IMR-90 (cell line): ENCODE results near the gene SENP2. TPM values are rescaled to one million over a fixed set of nuclear protein-coding genes. Genes with fewer than 3 reads are reported as not detected.
A peak's percentile ranks its signal among the peaks of the same experiment; 100 is the strongest.

ENCODE experiments used
- ATAC-seq: fragments of 200-7000 bp; cut with Tn5 transposase; 2 replicates; pipeline ENCODE4 v1.9.1; 2020; ENCODE audit warnings: low read depth, mild to moderate bottlenecking, moderate library complexity
- BruUV-seq: library from RNA; stranded (reverse); fragments of 400-500 nt; replicated peaks from 2 replicates; lab custom pipeline; 2021; lab: Mats Ljungman, UMichigan
- CTCF ChIA-PET: fragments of 300-600 bp; formaldehyde crosslinking; extraction: SDS; loops from one replicate; lab custom pipeline; 2021; ENCODE audit warnings: antibody characterized with exemption; lab: Yijun Ruan, JAX
- POLR2A ChIA-PET: fragments of 300-600 bp; sonication (Branson Sonifier 250); formaldehyde crosslinking; loops from one replicate; lab custom pipeline; 2022; ENCODE audit warnings: antibody characterized with exemption; ENCODE audit not compliant: unreplicated experiment; lab: Charles Lee
- DNase-seq: peaks from one replicate; pipeline ENCODE4 v3.0.0; 2013
- H2AFZ ChIP-seq: replicated peaks from 2 replicates; pipeline ENCODE3; 2013; ENCODE audit warnings: low read length, mild to moderate bottlenecking; ENCODE audit not compliant: poor library complexity
- H2AK5ac ChIP-seq: 2 replicates; pipeline ENCODE4 v1.6.1; 2013; ENCODE audit warnings: low read depth, low read length, inconsistent platforms
- H2AK9ac ChIP-seq: replicated peaks from 2 replicates; pipeline ENCODE3; 2013; ENCODE audit warnings: mild to moderate bottlenecking, low read depth, low read length, moderate library complexity; ENCODE audit not compliant: poor library complexity
- H2BK120ac ChIP-seq: 2 replicates; pipeline ENCODE4 v1.6.1; 2013; ENCODE audit warnings: low read depth, low read length, inconsistent platforms
- H2BK15ac ChIP-seq: 3 replicates; pipeline ENCODE4 v1.6.1; 2013; ENCODE audit warnings: low read depth, low read length, inconsistent platforms
- H2BK20ac ChIP-seq: 2 replicates; pipeline ENCODE4 v1.6.1; 2013; ENCODE audit warnings: low read depth, mild to moderate bottlenecking, inconsistent platforms, low read length, moderate library complexity
- H2BK5ac ChIP-seq: 2 replicates; pipeline ENCODE4 v1.6.1; 2013; ENCODE audit warnings: mild to moderate bottlenecking, low read depth, low read length, inconsistent platforms; ENCODE audit not compliant: poor library complexity, severe bottlenecking
- H3K14ac ChIP-seq: replicated peaks from 2 replicates; pipeline ENCODE4 v1.6.1; 2013; ENCODE audit warnings: low read depth, low read length, inconsistent platforms
- H3K18ac ChIP-seq: 2 replicates; pipeline ENCODE4 v1.6.1; 2013; ENCODE audit warnings: low read depth, low read length, control low read depth
- H3K23ac ChIP-seq: 2 replicates; pipeline ENCODE4 v1.6.1; 2013; ENCODE audit warnings: low read depth, low read length, inconsistent platforms
- H3K27ac ChIP-seq: 2 replicates; pipeline ENCODE4 v1.5.1; 2013; ENCODE audit warnings: mild to moderate bottlenecking, control low read depth, low read length; ENCODE audit not compliant: insufficient read depth
- H3K27me3 ChIP-seq: 2 replicates; pipeline ENCODE4 v1.6.1; 2013; ENCODE audit warnings: low read length; ENCODE audit not compliant: control insufficient read depth, insufficient read depth
- H3K36me3 ChIP-seq: 2 replicates; pipeline ENCODE4 v1.6.1; 2013; ENCODE audit warnings: low read length, mixed read lengths; ENCODE audit not compliant: control insufficient read depth, insufficient read depth
- H3K4ac ChIP-seq: 2 replicates; pipeline ENCODE4 v1.6.1; 2013; ENCODE audit warnings: low read depth, low read length, inconsistent platforms
- H3K4me1 ChIP-seq: 2 replicates; pipeline ENCODE4 v1.6.1; 2013; ENCODE audit warnings: low read length, mixed read lengths; ENCODE audit not compliant: control insufficient read depth, insufficient read depth
- H3K4me2 ChIP-seq: 2 replicates; pipeline ENCODE4 v1.6.1; 2013; ENCODE audit warnings: low read depth, mild to moderate bottlenecking, control low read depth, low read length, moderate library complexity
- H3K4me3 ChIP-seq: 2 replicates; pipeline ENCODE4 v1.5.1; 2013; ENCODE audit warnings: low read depth, mild to moderate bottlenecking, control low read depth, low read length, moderate library complexity; ENCODE audit not compliant: insufficient read depth
- H3K56ac ChIP-seq: 2 replicates; pipeline ENCODE4 v1.6.1; 2013; ENCODE audit warnings: low read length, inconsistent platforms; ENCODE audit not compliant: insufficient read depth; ENCODE audit errors: extremely low read depth
- H3K79me1 ChIP-seq, 2 experiments: 2 replicates each; pipeline ENCODE4 v1.6.1; 2013; ENCODE audit warnings: low read length in 2 of 2, inconsistent platforms in 1 of 2, low read depth in 1 of 2
- H3K9ac ChIP-seq: 2 replicates; pipeline ENCODE4 v1.6.1; 2013; ENCODE audit warnings: low read depth, low read length, control low read depth
- H3K9me1 ChIP-seq: 2 replicates; pipeline ENCODE4 v1.6.1; 2013; ENCODE audit warnings: low read length, inconsistent platforms; ENCODE audit not compliant: insufficient read depth
- H3K9me3 ChIP-seq: 2 replicates; pipeline ENCODE4 v1.6.1; 2013; ENCODE audit warnings: low read length; ENCODE audit not compliant: control insufficient read depth, insufficient read depth
- H4K20me1 ChIP-seq: 2 replicates; pipeline ENCODE4 v1.6.1; 2013; ENCODE audit warnings: low read length, inconsistent platforms; ENCODE audit not compliant: insufficient read depth
- H4K5ac ChIP-seq: 2 replicates; pipeline ENCODE4 v1.6.1; 2013; ENCODE audit warnings: mild to moderate bottlenecking, low read depth, low read length, control low read depth
- H4K8ac ChIP-seq, 2 experiments: 2 replicates each; pipeline ENCODE4 v1.6.1; 2013; ENCODE audit warnings: low read depth in 2 of 2, low read length in 2 of 2, control low read depth in 1 of 2, inconsistent platforms in 1 of 2
- H4K91ac ChIP-seq: 2 replicates; pipeline ENCODE4 v1.6.1; 2013; ENCODE audit warnings: low read depth, low read length, inconsistent platforms; ENCODE audit not compliant: insufficient read depth
- CEBPB ChIP-seq: IDR thresholded peaks from 2 replicates; pipeline ENCODE4 v1.6.1; 2012; ENCODE audit warnings: low read depth, low read length, improper control_type of control experiment
- CHD1 ChIP-seq: IDR thresholded peaks from 2 replicates; pipeline ENCODE4 v1.6.1; 2012; ENCODE audit warnings: low read depth, low read length, improper control_type of control experiment
- FOS ChIP-seq: fragments of 150-350 bp; IDR thresholded peaks from 2 replicates; pipeline ENCODE4 v1.6.1; 2016; ENCODE audit warnings: low read depth, low read length
- MAFK ChIP-seq: IDR thresholded peaks from 2 replicates; pipeline ENCODE4 v1.6.1; 2012; ENCODE audit warnings: low read depth, low read length, improper control_type of control experiment
- MAZ ChIP-seq: IDR thresholded peaks from 2 replicates; pipeline ENCODE4 v1.6.1; 2012; ENCODE audit warnings: low read depth, mild to moderate bottlenecking, low read length, improper control_type of control experiment, moderate library complexity, borderline replicate concordance
- MXI1 ChIP-seq: IDR thresholded peaks from 2 replicates; pipeline ENCODE4 v1.6.1; 2012; ENCODE audit warnings: low read depth, mild to moderate bottlenecking, low read length, moderate library complexity, borderline replicate concordance
- NFE2L2 ChIP-seq: fragments of 150-350 bp; IDR thresholded peaks from 2 replicates; pipeline ENCODE4 v1.6.1; 2016; ENCODE audit warnings: low read depth, mild to moderate bottlenecking, low read length
- POLR2A ChIP-seq: IDR thresholded peaks from 2 replicates; pipeline ENCODE4 v1.6.1; 2012; ENCODE audit warnings: mild to moderate bottlenecking, low read depth, low read length
- RAD21 ChIP-seq: IDR thresholded peaks from 2 replicates; pipeline ENCODE4 v1.6.1; 2012; ENCODE audit warnings: low read length, improper control_type of control experiment
- RCOR1 ChIP-seq: IDR thresholded peaks from 2 replicates; pipeline ENCODE4 v1.6.1; 2012; ENCODE audit warnings: mild to moderate bottlenecking, low read length, improper control_type of control experiment; ENCODE audit not compliant: insufficient replicate concordance
- SMC3 ChIP-seq: fragments of 150-350 bp; IDR thresholded peaks from 2 replicates; pipeline ENCODE4 v1.6.1; 2016; ENCODE audit warnings: low read depth, mild to moderate bottlenecking, antibody characterized with exemption, low read length, moderate library complexity
- WGBS, 2 experiments: methylation state at CpG; one replicate each; pipeline versions ENCODE4 v1.1.5 to v1.1.7; 2013; ENCODE audit warnings: missing lambda C conversion rate in 2 of 2; ENCODE audit not compliant: insufficient read length in 1 of 2; ENCODE audit errors: extremely low coverage in 2 of 2; 5-methylcytosine and 5-hydroxymethylcytosine counted together
- dilution Hi-C: fragments of 300-500 bp; cut with HindIII; formaldehyde crosslinking; loops from one replicate; pipeline ENCODE4 v1.14.3; 2018; ENCODE audit warnings: low sequenced_read_pairs; ENCODE audit not compliant: unreplicated experiment
- in situ Hi-C: fragments of 300-500 bp; cut with MboI; formaldehyde crosslinking; loops from 3 replicates; pipeline ENCODE4 v1.14.3; 2019; ENCODE audit warnings: low sequenced_read_pairs, inconsistent platforms, mixed read lengths
- intact Hi-C: fragments of 100-400 bp; cut with micrococcal nuclease; formaldehyde crosslinking; loops from 2 replicates; pipeline ENCODE4 v1.10.0; 2022
- polyA plus RNA-seq, 3 experiments: library from polyadenylated mRNA; depleted of rRNA; stranded (reverse); fragments of >200 nt; gene quantifications; 2 replicates each; pipeline ENCODE4 v1.2.3, GENCODE V29; 2012; ENCODE audit warnings: low replicate concordance in 1 of 3
- total RNA-seq: library from RNA; depleted of rRNA; stranded (reverse); fragments of >200 nt; gene quantifications from 2 replicates; pipeline ENCODE4 v1.2.3, GENCODE V29; 2012
- TF ChIP-seq, protein P1 (sequence below): fragments of 150-350 bp; IDR thresholded peaks from 2 replicates; pipeline ENCODE4 v1.6.1; 2016; ENCODE audit warnings: low read depth, mild to moderate bottlenecking, low read length, moderate library complexity, borderline replicate concordance
- TF ChIP-seq, protein P2 (sequence below): conservative IDR thresholded peaks from 2 replicates; pipeline ENCODE4 v1.5.1; 2012; ENCODE audit warnings: mild to moderate bottlenecking, low read depth, low read length, improper control_type of control experiment

SENP2 gene
- total and polyA plus RNA-seq, 2 of the 4 experiments (the other 2 are of a cell fraction), result 9.4 to 15.2 TPM

DNA sequence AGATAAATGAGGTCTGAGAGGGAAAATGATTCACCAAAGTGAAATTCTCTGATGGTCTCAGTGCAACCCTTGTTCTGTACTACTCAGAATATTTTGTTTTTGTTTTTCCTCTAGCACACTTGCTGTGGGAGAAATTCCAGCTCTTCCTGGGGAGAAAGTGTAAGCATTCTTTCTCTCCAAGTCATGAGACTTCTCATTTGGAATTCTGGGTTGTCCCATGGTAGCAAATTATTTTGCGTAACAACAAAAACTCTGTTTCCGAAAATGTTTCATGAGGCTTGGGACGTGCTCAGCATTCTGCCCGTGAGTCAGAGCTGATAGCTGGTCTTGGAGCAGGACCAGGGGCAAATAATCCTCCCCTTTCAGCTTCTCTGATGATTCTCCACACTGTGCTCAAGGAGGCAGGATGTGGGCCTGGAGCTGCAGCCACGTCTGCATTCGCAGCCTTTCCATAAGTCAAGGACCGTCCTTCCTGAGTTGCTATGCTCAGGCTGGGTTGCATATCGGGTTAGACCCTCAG lies 70.3 kb downstream of the SENP2 start (continued):
- TF ChIP-seq MAFK, result peak; percentile 81
- TF ChIP-seq MAZ, result peak; percentile 21; the same call in 1 of the 2 replicates

DNA sequence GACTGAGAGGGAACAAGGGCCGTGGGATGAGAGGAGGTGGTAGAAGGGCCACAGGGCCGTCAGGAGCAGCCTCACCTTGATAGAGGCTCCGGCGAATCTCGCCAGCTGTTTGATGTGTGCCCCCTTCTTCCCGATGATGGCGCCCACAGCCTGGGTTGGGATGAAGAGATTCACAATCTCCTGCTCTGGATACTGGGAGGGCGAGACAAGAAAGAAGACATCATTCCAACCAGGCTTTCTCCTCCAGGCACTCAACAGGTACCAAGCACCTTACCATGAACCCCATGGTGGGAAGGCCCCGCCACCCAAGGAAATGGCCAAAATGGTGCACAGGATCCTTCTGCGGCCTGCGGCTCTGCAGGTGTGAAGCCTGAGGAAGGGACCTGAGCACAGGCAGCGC lies 71.1 kb downstream of the SENP2 start:
- no peaks in the 10 kb centered on the region for H3K9me3 ChIP-seq
- H4K8ac ChIP-seq, result peak overlapping the region; percentile 28 to 69; a peak in 2 of 4 replicates
- peaks cover 38% of the 10 kb centered on the region for H3K9me1 ChIP-seq
- ATAC-seq (no peak), DNase-seq (no peak)
- peak overlapping the region; percentile 36 for H3K18ac ChIP-seq
- intact Hi-C loops (no loop called here), in situ Hi-C loops (loop anchor here (25.0 kb wide), 2 partner anchors 255 to 605 kb away; no protein-coding TSS in a partner anchor), dilution Hi-C loops (no loop called here)
- H2BK15ac ChIP-seq, result peak overlapping the region; percentile 7; the same call in 2 of the 3 replicates
- H3K56ac ChIP-seq, result peak overlapping the region; percentile 52; the same call in 1 of the 2 replicates
- H3K9ac ChIP-seq, result peak overlapping the region; percentile 34; the same call in 1 of the 2 replicates
- H4K91ac ChIP-seq, result peak overlapping the region; percentile 83
- peak overlapping the region; percentile 50; the same call in 1 of the 2 replicates for H2BK120ac ChIP-seq
- H2AFZ ChIP-seq, result no peak overlapping the region
- peak overlapping the region; percentile 80 for H3K4ac ChIP-seq
- peak overlapping the region; percentile 90 for H3K27ac ChIP-seq
- H2BK20ac ChIP-seq, result peak overlapping the region; percentile 18; the same call in 1 of the 2 replicates
- H3K4me2 ChIP-seq, result no peak overlapping the region
- peaks cover 66% of the 10 kb centered on the region for H4K20me1 ChIP-seq
- H3K79me1 ChIP-seq, result peaks cover 29 to 69% of the 10 kb centered on the region in 2 experiments
- peak overlapping the region; percentile 35 for H3K14ac ChIP-seq
- WGBS, 2 experiments, result 100% methylated on average over 5 of the region's 12 CpGs; no CpG with 5 or more reads in 1 of the 2 experiments
- BruUV-seq, result no TSS peak
- peaks cover 51% of the 10 kb centered on the region for H3K36me3 ChIP-seq
- ChIA-PET CTCF (interaction anchor here (0.8 kb wide), 1 partner anchor 287 kb away, joined by 3 read pairs; no protein-coding TSS in a partner anchor), POLR2A (no interaction called here)
- no peak overlapping the region for H3K4me3 ChIP-seq
- H2AK9ac ChIP-seq, result peak overlapping the region; percentile 87
- H3K27me3 ChIP-seq, result no peaks in the 10 kb centered on the region
- H2BK5ac ChIP-seq, result peak overlapping the region; percentile 73
- H3K4me1 ChIP-seq, result peaks cover 31% of the 10 kb centered on the region
- no peak overlapping the region for H3K23ac ChIP-seq
- H4K5ac ChIP-seq, result peak overlapping the region; percentile 7; the same call in 1 of the 2 replicates
- peak overlapping the region; percentile 97 for H2AK5ac ChIP-seq
- no peak for TF ChIP-seq SMC3
- no peak for TF ChIP-seq MXI1
- TF ChIP-seq, protein P1, sequence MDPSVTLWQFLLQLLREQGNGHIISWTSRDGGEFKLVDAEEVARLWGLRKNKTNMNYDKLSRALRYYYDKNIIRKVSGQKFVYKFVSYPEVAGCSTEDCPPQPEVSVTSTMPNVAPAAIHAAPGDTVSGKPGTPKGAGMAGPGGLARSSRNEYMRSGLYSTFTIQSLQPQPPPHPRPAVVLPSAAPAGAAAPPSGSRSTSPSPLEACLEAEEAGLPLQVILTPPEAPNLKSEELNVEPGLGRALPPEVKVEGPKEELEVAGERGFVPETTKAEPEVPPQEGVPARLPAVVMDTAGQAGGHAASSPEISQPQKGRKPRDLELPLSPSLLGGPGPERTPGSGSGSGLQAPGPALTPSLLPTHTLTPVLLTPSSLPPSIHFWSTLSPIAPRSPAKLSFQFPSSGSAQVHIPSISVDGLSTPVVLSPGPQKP, result no peak
- TF ChIP-seq CEBPB, result no peak
- no peak for TF ChIP-seq RCOR1
- TF ChIP-seq, protein P2, sequence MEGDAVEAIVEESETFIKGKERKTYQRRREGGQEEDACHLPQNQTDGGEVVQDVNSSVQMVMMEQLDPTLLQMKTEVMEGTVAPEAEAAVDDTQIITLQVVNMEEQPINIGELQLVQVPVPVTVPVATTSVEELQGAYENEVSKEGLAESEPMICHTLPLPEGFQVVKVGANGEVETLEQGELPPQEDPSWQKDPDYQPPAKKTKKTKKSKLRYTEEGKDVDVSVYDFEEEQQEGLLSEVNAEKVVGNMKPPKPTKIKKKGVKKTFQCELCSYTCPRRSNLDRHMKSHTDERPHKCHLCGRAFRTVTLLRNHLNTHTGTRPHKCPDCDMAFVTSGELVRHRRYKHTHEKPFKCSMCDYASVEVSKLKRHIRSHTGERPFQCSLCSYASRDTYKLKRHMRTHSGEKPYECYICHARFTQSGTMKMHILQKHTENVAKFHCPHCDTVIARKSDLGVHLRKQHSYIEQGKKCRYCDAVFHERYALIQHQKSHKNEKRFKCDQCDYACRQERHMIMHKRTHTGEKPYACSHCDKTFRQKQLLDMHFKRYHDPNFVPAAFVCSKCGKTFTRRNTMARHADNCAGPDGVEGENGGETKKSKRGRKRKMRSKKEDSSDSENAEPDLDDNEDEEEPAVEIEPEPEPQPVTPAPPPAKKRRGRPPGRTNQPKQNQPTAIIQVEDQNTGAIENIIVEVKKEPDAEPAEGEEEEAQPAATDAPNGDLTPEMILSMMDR, result no peak
- no peak for TF ChIP-seq RAD21
- no peak for TF ChIP-seq MAZ
- no peak for TF ChIP-seq FOS
- no peak for TF ChIP-seq MAFK
- TF ChIP-seq CHD1, result no peak
- TF ChIP-seq POLR2A, result no peak
- no peak for TF ChIP-seq NFE2L2
